K562 (cell line): ENCODE data around the gene PPP1R3E. TPM values are rescaled to one million over a fixed set of nuclear protein-coding genes. Genes with fewer than 3 reads are reported as not detected.

Source experiments
- CREM ChIP-seq: IDR thresholded peaks from 2 replicates; pipeline ENCODE4 v1.6.1; 2014; ENCODE audit warnings: antibody characterized with exemption, low read depth
- ELF2 ChIP-seq: fragments of 250-450 bp; sonication (Bioruptor Pico); IDR thresholded peaks from 2 replicates; pipeline ENCODE4 v1.5.0; 2021; ENCODE audit warnings: mild to moderate bottlenecking
- HMG20A ChIP-seq: fragments of 450-650 bp; formaldehyde crosslinking; conservative IDR thresholded peaks from 2 replicates; pipeline ENCODE4 v1.4.0; 2020; ENCODE audit warnings: mild to moderate bottlenecking, mixed read lengths
- POLR2AphosphoS2 ChIP-seq: IDR thresholded peaks from 2 replicates; pipeline ENCODE4 v1.6.1; 2012; ENCODE audit warnings: low read length, improper control_type of control experiment
- polyA plus RNA-seq, 8 experiments: library from polyadenylated mRNA; depleted of rRNA in 4 of 8; stranded (reverse) in 5 of 8; unstranded in 3 of 8; fragments of >200 nt; fragmentation: Nextera tagmentation in 2 of 8; fragmentation: Illumina TruSeq in 1 of 8; extraction: Ambion mirVana in 2 of 8; extraction: Trizol in 1 of 8; gene quantifications; 2 replicates each; pipeline versions ENCODE4 v1.2.1 to v1.2.3, GENCODE V29; 2011 to 2014; ENCODE audit warnings: inconsistent platforms in 1 of 8, missing spikeins in 1 of 8
- total RNA-seq, 7 experiments: library from RNA; depleted of rRNA in 6 of 7; stranded (reverse); fragments of >200 nt in 6 of 7; fragmentation: Illumina TruSeq in 2 of 7; extraction: Trizol in 2 of 7; gene quantifications; 2 replicates each; pipeline versions ENCODE4 v1.2.1 to v1.2.3, GENCODE V29; 2011 to 2021; ENCODE audit warnings: low replicate concordance in 1 of 7
- TF ChIP-seq, protein P1 (sequence below): fragments of 450-650 bp; IDR thresholded peaks from 2 replicates; pipeline ENCODE4 v1.6.1; 2018; ENCODE audit not compliant: partially characterized antibody
- TF ChIP-seq, protein P2 (sequence below): fragments of 450-650 bp; IDR thresholded peaks from 2 replicates; pipeline ENCODE4 v1.6.1; 2017; ENCODE audit warnings: antibody characterized with exemption, mild to moderate bottlenecking
- TF ChIP-seq, protein P3 (sequence below): fragments of 450-650 bp; IDR thresholded peaks from 2 replicates; pipeline ENCODE4 v1.6.1; 2016; ENCODE audit warnings: low read depth, mild to moderate bottlenecking, moderate library complexity
- TF ChIP-seq, protein P4 (sequence below), 2 experiments: fragments of 450-650 bp; IDR thresholded peaks; 2 replicates each; pipeline ENCODE4 v1.6.1; 2016
- TF ChIP-seq, protein P5 (sequence below): fragments of 250-450 bp; sonication (Bioruptor Pico); IDR thresholded peaks from 2 replicates; pipeline ENCODE4 v1.8.0; 2021; ENCODE audit warnings: moderate library complexity, mild to moderate bottlenecking, inconsistent platforms

The PPP1R3E gene
- total and polyA plus RNA-seq, 9 of the 15 experiments (the other 6 are each of a cell fraction or from before 2014, with no cell fraction given) = 3.2 to 18.4 (median 7.6) TPM

DNA sequence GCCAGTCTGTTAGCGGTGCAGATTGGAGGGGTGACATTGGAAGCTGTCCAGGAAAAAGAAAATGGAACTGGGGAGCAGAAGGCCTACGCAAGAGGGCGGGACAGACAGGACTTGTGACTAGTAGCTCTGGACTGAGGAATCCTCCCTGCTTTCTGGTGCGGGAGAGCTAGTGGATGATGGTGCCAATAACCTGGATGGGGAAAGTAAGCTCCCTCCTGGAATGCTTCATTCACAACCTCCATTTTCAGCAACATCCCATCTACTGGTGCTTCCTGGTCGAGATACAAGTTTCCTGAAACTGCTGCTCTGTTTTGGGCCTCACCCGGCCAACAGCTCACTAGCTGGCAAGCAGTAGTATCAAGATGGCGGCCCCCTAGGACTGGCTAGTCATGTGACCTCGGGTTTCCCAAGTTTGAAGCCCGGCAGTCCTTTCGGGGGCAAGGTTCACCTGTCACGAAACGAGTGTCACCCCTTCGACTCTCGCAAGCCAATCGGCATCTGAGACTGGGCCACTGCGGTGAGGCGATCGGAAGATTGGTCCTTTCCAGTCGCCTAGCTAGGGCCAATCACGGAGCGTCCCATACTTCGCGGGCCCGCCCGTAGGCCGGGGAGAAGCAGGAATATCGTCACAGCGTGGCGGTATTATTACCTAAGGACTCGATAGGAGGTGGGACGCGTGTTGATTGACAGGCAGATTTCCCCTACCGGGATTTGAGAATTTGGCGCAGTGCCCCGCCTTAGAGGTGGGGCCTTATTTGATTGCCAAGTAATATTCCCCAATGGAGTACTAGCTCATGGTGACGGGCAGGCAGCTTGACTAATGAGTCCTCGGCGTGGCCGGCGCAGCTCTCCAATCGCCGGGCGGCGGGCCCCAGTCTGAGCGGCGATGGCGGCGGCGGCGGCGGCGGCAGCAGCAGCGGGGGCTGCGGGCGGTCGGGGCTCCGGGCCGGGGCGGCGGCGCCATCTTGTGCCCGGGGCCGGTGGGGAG lies 18.2 kb upstream of the PPP1R3E start, which contains the start of gene PABPN1 (continued):
- TF ChIP-seq, protein P1, sequence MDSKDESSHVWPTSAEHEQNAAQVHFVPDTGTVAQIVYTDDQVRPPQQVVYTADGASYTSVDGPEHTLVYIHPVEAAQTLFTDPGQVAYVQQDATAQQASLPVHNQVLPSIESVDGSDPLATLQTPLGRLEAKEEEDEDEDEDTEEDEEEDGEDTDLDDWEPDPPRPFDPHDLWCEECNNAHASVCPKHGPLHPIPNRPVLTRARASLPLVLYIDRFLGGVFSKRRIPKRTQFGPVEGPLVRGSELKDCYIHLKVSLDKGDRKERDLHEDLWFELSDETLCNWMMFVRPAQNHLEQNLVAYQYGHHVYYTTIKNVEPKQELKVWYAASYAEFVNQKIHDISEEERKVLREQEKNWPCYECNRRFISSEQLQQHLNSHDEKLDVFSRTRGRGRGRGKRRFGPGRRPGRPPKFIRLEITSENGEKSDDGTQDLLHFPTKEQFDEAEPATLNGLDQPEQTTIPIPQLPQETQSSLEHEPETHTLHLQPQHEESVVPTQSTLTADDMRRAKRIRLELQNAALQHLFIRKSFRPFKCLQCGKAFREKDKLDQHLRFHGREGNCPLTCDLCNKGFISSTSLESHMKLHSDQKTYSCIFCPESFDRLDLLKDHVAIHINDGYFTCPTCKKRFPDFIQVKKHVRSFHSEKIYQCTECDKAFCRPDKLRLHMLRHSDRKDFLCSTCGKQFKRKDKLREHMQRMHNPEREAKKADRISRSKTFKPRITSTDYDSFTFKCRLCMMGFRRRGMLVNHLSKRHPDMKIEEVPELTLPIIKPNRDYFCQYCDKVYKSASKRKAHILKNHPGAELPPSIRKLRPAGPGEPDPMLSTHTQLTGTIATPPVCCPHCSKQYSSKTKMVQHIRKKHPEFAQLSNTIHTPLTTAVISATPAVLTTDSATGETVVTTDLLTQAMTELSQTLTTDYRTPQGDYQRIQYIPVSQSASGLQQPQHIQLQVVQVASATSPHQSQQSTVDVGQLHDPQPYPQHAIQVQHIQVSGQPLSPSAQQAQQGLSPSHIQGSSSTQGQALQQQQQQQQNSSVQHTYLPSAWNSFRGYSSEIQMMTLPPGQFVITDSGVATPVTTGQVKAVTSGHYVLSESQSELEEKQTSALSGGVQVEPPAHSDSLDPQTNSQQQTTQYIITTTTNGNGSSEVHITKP = peak; percentile 45
- TF ChIP-seq, protein P2, sequence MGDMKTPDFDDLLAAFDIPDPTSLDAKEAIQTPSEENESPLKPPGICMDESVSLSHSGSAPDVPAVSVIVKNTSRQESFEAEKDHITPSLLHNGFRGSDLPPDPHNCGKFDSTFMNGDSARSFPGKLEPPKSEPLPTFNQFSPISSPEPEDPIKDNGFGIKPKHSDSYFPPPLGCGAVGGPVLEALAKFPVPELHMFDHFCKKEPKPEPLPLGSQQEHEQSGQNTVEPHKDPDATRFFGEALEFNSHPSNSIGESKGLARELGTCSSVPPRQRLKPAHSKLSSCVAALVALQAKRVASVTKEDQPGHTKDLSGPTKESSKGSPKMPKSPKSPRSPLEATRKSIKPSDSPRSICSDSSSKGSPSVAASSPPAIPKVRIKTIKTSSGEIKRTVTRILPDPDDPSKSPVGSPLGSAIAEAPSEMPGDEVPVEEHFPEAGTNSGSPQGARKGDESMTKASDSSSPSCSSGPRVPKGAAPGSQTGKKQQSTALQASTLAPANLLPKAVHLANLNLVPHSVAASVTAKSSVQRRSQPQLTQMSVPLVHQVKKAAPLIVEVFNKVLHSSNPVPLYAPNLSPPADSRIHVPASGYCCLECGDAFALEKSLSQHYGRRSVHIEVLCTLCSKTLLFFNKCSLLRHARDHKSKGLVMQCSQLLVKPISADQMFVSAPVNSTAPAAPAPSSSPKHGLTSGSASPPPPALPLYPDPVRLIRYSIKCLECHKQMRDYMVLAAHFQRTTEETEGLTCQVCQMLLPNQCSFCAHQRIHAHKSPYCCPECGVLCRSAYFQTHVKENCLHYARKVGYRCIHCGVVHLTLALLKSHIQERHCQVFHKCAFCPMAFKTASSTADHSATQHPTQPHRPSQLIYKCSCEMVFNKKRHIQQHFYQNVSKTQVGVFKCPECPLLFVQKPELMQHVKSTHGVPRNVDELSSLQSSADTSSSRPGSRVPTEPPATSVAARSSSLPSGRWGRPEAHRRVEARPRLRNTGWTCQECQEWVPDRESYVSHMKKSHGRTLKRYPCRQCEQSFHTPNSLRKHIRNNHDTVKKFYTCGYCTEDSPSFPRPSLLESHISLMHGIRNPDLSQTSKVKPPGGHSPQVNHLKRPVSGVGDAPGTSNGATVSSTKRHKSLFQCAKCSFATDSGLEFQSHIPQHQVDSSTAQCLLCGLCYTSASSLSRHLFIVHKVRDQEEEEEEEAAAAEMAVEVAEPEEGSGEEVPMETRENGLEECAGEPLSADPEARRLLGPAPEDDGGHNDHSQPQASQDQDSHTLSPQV = peak; percentile 87
- TF ChIP-seq, protein P3, sequence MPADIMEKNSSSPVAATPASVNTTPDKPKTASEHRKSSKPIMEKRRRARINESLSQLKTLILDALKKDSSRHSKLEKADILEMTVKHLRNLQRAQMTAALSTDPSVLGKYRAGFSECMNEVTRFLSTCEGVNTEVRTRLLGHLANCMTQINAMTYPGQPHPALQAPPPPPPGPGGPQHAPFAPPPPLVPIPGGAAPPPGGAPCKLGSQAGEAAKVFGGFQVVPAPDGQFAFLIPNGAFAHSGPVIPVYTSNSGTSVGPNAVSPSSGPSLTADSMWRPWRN = no peak
- TF ChIP-seq POLR2AphosphoS2 = peak; percentile 99
- TF ChIP-seq, protein P4, sequence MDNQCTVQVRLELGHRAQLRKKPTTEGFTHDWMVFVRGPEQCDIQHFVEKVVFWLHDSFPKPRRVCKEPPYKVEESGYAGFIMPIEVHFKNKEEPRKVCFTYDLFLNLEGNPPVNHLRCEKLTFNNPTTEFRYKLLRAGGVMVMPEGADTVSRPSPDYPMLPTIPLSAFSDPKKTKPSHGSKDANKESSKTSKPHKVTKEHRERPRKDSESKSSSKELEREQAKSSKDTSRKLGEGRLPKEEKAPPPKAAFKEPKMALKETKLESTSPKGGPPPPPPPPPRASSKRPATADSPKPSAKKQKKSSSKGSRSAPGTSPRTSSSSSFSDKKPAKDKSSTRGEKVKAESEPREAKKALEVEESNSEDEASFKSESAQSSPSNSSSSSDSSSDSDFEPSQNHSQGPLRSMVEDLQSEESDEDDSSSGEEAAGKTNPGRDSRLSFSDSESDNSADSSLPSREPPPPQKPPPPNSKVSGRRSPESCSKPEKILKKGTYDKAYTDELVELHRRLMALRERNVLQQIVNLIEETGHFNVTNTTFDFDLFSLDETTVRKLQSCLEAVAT (IDR thresholded peaks at IDR 0.05) = peak in 1 of 2 experiments; percentile 92; a peak in 2 of 4 replicates
- TF ChIP-seq HMG20A = no peak
- TF ChIP-seq, protein P5, sequence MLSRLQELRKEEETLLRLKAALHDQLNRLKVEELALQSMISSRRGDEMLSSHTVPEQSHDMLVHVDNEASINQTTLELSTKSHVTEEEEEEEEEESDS (CRISPR knock-in tag) = no peak
- peak; percentile 96 for TF ChIP-seq CREM
- peak; percentile 31; the same call in 1 of the 2 replicates for TF ChIP-seq ELF2 (CRISPR knock-in tag)
